ENCODE data around the gene TBRG4.

The TBRG4 gene

GRCh38 chr7:45088821-45089340 is 22.6 kb downstream of the TBRG4 start, which contains the start of gene NACAD (continued):
- TF ChIP-seq PATZ1 (tag by site-specific recombination; IDR thresholded peaks at IDR 0.05) = peak; percentile 73
- peak; percentile 57; the same call in 1 of the 2 replicates for TF ChIP-seq HIC1 (tag by site-specific recombination; IDR thresholded peaks at IDR 0.05)
- TF ChIP-seq ZSCAN16 (tag by site-specific recombination; IDR thresholded peaks at IDR 0.05) = no peak
- 0 out of 2 replicates have a peak, but pooled peaks have one; percentile 38 for TF ChIP-seq KLF9 (tag by site-specific recombination; IDR thresholded peaks at IDR 0.05; ENCODE audit: low read depth)
- TF ChIP-seq ZNF398 (tag by site-specific recombination; IDR thresholded peaks at IDR 0.05) = peak; percentile 97
- no peak for TF ChIP-seq ZNF10 (tag by site-specific recombination; IDR thresholded peaks at IDR 0.05)
- no peak for TF ChIP-seq ZBTB10 (tag by site-specific recombination; IDR thresholded peaks at IDR 0.05)
- no peak for TF ChIP-seq ZNF362 (tag by site-specific recombination; IDR thresholded peaks at IDR 0.05)
- peak; percentile 79 for TF ChIP-seq SP2 (tag by site-specific recombination; IDR thresholded peaks at IDR 0.05)
- TF ChIP-seq ZNF391 (tag by site-specific recombination; IDR thresholded peaks at IDR 0.05; ENCODE audit: borderline replicate concordance, low read depth) = no peak
- no peak for TF ChIP-seq ZBTB20 (tag by site-specific recombination; IDR thresholded peaks at IDR 0.05)
- TF ChIP-seq KLF17 (tag by site-specific recombination; IDR thresholded peaks at IDR 0.05) = peak; percentile 50; the same call in 1 of the 2 replicates
- no peak for TF ChIP-seq ZNF529 (tag by site-specific recombination; IDR thresholded peaks at IDR 0.05; ENCODE audit: insufficient replicate concordance)
- TF ChIP-seq YY1 (tag by site-specific recombination; IDR thresholded peaks at IDR 0.05) = no peak
- no peak for TF ChIP-seq ZNF433 (tag by site-specific recombination; IDR thresholded peaks at IDR 0.05; ENCODE audit: low read depth)
- TF ChIP-seq ZNF518A (tag by site-specific recombination; conservative IDR thresholded peaks at IDR 0.05; ENCODE audit: low read depth) = no peak
- TF ChIP-seq ZNF610 (tag by site-specific recombination; IDR thresholded peaks at IDR 0.05; ENCODE audit: borderline replicate concordance) = no peak
- TF ChIP-seq SP7 (tag by site-specific recombination; IDR thresholded peaks at IDR 0.05) = peak; percentile 35; the same call in 1 of the 2 replicates
- no peak for TF ChIP-seq ZNF184 (tag by site-specific recombination; IDR thresholded peaks at IDR 0.05)
- no peak for TF ChIP-seq ZNF211 (tag by site-specific recombination; IDR thresholded peaks at IDR 0.05; ENCODE audit: low read depth)
- TF ChIP-seq ZNF169 (tag by site-specific recombination; IDR thresholded peaks at IDR 0.05) = no peak
- no peak for TF ChIP-seq ZNF274 (IDR thresholded peaks at IDR 0.05; ENCODE audit: low read length)
- TF ChIP-seq ZNF274 (tag by site-specific recombination; IDR thresholded peaks at IDR 0.05; ENCODE audit: borderline replicate concordance) = no peak

All from HEK293 (cell line).